ENCODE results near the gene CYP27B1. TPM values are rescaled to one million over a fixed set of nuclear protein-coding genes. Genes with fewer than 3 reads are reported as not detected.

Gene CYP27B1
- total and polyA plus RNA-seq, 4 donors = 0.72 to 1.9 (median 1.4) TPM; not detected in 1

DNA sequence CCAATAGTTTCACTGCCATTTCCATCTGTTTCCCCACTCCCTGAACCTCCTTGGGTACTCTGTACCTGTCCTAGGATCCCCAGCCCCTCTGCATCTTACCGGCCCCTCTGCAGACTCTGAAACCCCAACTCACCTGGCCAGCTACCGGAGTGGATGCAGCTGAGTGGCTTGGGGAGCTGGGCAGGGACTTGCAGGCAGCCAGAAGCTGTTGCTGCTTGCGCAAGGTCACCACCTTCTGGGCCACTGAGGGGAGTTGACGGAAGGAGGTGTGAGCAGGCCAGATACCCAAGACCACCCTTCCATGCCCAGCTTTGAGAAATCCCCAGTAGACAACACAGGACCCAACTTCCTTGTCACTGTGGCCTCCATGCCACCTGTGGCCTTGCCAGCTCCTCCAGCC lies 34.6 kb downstream of the CYP27B1 start:
- Histone ChIP-seq H3K36me3 (ENCODE audit: control insufficient read depth, insufficient read depth, low read length) (peaks cover 64% of the 10 kb centered on the region), H3K4me1 (ENCODE audit: control insufficient read depth, insufficient read depth, low read length) (peaks cover 27% of the 10 kb centered on the region), H3K9me3 (ENCODE audit: control insufficient read depth, insufficient read depth, low read length) (no peaks in the 10 kb centered on the region), H3K27ac (ENCODE audit: low read depth, low read length) (no peak overlapping the region), H3K27me3 (ENCODE audit: control insufficient read depth, insufficient read depth, low read length) (peaks cover 56% of the 10 kb centered on the region), H3K4me3 (ENCODE audit: low read depth, low read length) (no peak overlapping the region)
- 67% methylated on average over 4 of the region's 4 CpGs for WGBS (ENCODE audit: insufficient coverage)
- no peak for DNase-seq (ENCODE audit: low read depth in 4 of 6, low spot score in 6 of 6)

DNA sequence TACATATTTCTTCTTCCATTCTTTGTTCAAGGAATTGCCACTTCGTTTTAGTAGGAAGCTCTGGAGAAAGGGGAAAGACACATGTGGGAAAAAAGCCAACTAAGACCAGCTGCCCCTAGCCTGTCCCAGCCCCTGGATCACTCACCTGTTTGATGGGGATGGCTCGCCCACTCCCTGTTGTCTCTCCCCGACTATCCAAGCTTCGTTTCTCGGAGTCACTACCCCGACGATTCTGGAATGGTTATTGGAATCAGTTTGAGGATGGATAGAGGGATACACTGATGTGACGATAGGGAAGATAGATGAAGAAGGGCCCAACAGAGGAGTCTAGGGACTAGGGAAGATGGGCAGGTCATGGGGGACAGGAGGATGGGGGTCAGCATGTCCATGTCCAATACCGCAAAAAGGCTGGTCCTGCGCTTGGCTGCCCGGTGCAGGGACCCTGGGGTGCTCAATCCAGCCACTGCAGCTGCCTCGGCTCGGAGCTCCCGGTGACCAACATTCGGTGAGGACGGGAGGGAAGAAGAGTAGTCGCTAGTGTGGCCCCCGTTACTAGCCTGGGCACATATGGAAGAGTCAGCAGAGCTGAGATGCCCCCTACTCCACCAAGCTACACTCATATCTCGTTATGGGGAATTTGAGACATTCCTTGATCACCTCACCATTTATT lies 35.3 kb downstream of the CYP27B1 start:
- Histone ChIP-seq H3K27me3 (ENCODE audit: control insufficient read depth, insufficient read depth, low read length) (peaks cover 55% of the 10 kb centered on the region), H3K9me3 (ENCODE audit: control insufficient read depth, insufficient read depth, low read length) (no peaks in the 10 kb centered on the region), H3K4me1 (ENCODE audit: control insufficient read depth, insufficient read depth, low read length) (peaks cover 27% of the 10 kb centered on the region), H3K27ac (ENCODE audit: low read depth, low read length) (no peak overlapping the region), H3K36me3 (ENCODE audit: control insufficient read depth, insufficient read depth, low read length) (peaks cover 66% of the 10 kb centered on the region), H3K4me3 (ENCODE audit: low read depth, low read length) (no peak overlapping the region)
- whole genome bisulfite sequencing (ENCODE audit: insufficient coverage) = 74% methylated on average over 12 of the region's 19 CpGs
- DNase-seq (ENCODE audit: low read depth in 4 of 6, low spot score in 6 of 6) = no peak

DNA sequence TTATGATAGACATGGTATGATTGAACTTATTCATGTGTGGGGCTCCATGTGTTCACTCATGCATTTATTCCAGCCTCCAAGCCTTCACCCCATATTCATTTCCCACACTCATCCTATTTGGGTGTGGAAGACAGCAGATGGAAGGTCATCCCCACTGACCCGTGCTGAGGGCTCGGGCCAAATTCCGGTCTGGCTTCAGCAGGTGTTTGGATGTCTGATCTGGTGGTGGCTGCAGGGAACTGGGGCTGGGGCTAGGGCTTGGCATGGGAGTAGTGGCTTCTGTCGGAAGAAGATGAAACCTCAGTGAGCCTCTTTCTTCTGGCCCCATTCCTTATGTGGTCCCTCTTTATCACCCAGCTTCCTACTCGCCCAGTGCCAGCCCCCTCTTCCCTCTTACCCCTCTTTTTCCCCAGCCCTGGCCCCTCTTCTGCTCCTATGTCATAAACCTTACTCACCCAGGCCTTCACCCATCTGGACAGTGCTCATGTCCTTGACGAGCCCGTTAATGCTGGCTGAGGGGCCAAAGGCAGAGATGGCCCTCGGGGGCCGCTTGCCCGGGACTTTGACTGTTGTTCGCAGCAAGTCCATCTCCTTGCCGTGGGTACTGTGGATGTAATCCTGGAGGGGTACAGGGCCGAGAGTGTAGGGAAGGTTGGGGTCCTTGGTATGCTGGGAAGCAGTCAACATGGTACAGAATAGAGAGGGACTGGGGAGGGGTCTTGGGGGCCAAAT lies 36.4 kb downstream of the CYP27B1 start:
- Histone ChIP-seq H3K27me3 (ENCODE audit: control insufficient read depth, insufficient read depth, low read length) (peaks cover 52% of the 10 kb centered on the region), H3K36me3 (ENCODE audit: control insufficient read depth, insufficient read depth, low read length) (peaks cover 72% of the 10 kb centered on the region), H3K27ac (ENCODE audit: low read depth, low read length) (no peak overlapping the region), H3K4me3 (ENCODE audit: low read depth, low read length) (no peak overlapping the region), H3K4me1 (ENCODE audit: control insufficient read depth, insufficient read depth, low read length) (peaks cover 26% of the 10 kb centered on the region), H3K9me3 (ENCODE audit: control insufficient read depth, insufficient read depth, low read length) (no peaks in the 10 kb centered on the region)
- WGBS (ENCODE audit: insufficient coverage) = 74% methylated on average over 7 of the region's 13 CpGs
- DNase-seq (ENCODE audit: low read depth in 4 of 6, low spot score in 6 of 6) = no peak

DNA sequence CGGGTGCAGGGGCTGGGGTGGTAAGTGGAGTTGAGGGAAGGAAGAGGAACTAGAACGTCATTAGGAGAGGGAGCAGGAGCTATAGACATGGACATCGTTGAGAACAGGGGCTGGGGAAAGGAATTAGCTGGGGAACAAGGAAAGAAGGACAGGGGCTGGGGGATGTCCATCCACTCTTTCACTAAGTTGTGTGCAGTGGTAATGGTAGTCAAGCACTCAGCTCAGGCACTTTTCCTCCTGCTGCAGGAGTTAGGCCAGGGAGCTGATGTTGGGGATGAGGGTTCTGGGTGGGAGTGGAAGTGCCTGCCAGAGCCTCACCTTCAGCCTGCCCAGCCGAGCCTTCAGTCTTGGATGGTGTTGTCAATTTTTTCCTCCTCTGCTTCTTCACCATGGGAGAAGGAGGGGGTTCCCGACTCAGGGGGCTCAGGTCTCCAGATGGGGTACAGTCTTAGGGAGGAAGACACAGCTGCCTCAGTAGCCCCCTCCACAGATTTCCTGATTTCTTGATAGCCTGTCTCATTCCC lies 37.5 kb downstream of the CYP27B1 start:
- Histone ChIP-seq H3K4me1 (ENCODE audit: control insufficient read depth, insufficient read depth, low read length) (peaks cover 24% of the 10 kb centered on the region), H3K4me3 (ENCODE audit: low read depth, low read length) (no peak overlapping the region), H3K27me3 (ENCODE audit: control insufficient read depth, insufficient read depth, low read length) (peaks cover 48% of the 10 kb centered on the region), H3K27ac (ENCODE audit: low read depth, low read length) (no peak overlapping the region), H3K36me3 (ENCODE audit: control insufficient read depth, insufficient read depth, low read length) (peaks cover 75% of the 10 kb centered on the region), H3K9me3 (ENCODE audit: control insufficient read depth, insufficient read depth, low read length) (no peaks in the 10 kb centered on the region)
- no peak for DNase-seq (ENCODE audit: low read depth in 4 of 6, low spot score in 6 of 6)
- WGBS (ENCODE audit: insufficient coverage) = 30% methylated on average over 3 of the region's 5 CpGs

DNA sequence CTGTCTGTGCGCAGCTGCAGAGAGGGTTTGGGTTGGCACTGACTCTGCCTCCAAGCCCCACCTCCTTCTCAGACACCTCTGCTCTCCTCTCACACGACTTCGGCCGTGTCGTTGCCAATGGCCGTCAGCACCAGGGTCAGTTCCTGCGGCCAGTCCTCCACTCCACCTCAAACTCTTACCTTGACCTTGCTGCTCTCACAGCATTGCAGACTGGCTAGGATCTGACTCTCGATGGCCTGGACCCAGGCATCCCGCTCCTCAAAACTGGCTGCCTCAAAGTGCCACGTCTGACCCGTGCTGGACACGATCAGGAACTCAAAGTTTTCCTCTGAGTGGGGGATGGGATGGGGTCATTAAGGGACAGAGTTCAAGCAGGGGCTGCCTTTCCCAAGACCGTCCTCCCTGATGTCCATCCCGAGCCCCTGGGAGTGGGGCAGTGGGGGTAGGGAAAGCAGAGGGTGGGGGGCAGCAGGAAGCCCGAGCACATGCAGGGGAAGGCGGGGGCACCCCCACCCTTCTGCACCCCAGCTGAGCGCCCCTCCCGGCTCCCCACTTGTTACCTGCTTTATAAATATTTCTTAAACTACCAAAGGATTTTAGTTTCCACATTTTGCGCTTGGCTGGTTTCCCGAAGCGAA lies 39.0 kb downstream of the CYP27B1 start:
- no peak overlapping the region for H3K27ac ChIP-seq (ENCODE audit: low read depth, low read length)
- peak in 1 of 6 donors; percentile 16 for DNase-seq (ENCODE audit: low read depth in 4 of 6, low spot score in 6 of 6)

DNA sequence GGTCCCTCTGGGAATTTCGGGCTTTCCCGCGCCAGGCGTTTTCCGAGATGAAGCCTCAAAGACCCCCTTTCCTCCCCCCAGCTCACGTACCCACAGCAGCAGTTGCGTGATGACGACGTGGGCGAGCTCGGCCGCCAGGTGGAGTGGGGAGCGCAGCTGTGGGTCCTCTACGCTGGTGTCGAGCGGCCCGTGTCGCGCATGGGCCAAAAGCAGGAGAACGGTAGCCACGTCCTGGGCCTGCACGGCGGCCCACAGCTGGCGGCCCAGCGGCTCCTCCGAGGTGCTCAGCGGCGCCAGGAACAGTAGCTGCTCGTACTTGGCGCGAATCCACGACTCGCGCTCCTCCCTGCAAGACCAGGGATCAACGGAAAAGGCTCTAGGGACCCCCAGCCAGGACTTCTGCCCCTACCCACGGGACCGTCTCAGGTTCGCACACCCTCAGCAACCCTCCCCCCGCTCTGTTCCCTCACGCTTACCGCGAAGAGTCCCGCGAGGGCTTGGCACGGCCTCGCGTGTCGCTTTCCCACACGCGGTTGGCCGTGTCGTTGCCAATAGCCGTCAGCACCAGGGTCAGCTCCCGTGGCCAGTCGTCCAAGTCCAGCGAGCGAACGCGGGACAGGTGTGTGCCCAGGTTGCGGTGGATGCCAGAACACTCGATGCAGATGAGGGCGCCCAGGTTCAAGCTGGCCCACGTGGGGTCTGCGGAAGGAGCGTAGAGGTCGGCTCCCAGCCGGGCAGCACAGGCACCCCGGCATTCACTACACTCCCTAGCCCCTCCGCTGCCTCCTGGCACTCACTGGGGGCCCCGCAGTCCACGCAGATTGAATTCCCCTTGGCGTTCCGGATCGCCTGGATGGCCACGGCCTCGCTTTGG lies 39.8 kb downstream of the CYP27B1 start:
- Histone ChIP-seq H3K27me3 (ENCODE audit: control insufficient read depth, insufficient read depth, low read length) (peaks cover 29% of the 10 kb centered on the region), H3K36me3 (ENCODE audit: control insufficient read depth, insufficient read depth, low read length) (peaks cover 53% of the 10 kb centered on the region), H3K4me3 (ENCODE audit: low read depth, low read length) (peak overlapping the region; percentile 44), H3K4me1 (ENCODE audit: control insufficient read depth, insufficient read depth, low read length) (peaks cover 24% of the 10 kb centered on the region), H3K9me3 (ENCODE audit: control insufficient read depth, insufficient read depth, low read length) (no peaks in the 10 kb centered on the region), H3K27ac (ENCODE audit: low read depth, low read length) (no peak overlapping the region)
- DNase-seq (ENCODE audit: low read depth in 4 of 6, low spot score in 6 of 6) = peak in 2 of 6 donors; percentile 17 to 92
- 12% methylated on average over 76 of the region's 76 CpGs for WGBS (ENCODE audit: insufficient coverage)

More for the DNA sequence above, 39.0 kb downstream of the CYP27B1 start:
- peaks cover 33% of the 10 kb centered on the region for H3K27me3 ChIP-seq (ENCODE audit: control insufficient read depth, insufficient read depth, low read length)
- no peak overlapping the region for H3K4me3 ChIP-seq (ENCODE audit: low read depth, low read length)
- peaks cover 24% of the 10 kb centered on the region for H3K4me1 ChIP-seq (ENCODE audit: control insufficient read depth, insufficient read depth, low read length)
- H3K9me3 ChIP-seq (ENCODE audit: control insufficient read depth, insufficient read depth, low read length) = no peaks in the 10 kb centered on the region
- peaks cover 60% of the 10 kb centered on the region for H3K36me3 ChIP-seq (ENCODE audit: control insufficient read depth, insufficient read depth, low read length)
- 34% methylated on average over 16 of the region's 21 CpGs for WGBS (ENCODE audit: insufficient coverage)

DNA sequence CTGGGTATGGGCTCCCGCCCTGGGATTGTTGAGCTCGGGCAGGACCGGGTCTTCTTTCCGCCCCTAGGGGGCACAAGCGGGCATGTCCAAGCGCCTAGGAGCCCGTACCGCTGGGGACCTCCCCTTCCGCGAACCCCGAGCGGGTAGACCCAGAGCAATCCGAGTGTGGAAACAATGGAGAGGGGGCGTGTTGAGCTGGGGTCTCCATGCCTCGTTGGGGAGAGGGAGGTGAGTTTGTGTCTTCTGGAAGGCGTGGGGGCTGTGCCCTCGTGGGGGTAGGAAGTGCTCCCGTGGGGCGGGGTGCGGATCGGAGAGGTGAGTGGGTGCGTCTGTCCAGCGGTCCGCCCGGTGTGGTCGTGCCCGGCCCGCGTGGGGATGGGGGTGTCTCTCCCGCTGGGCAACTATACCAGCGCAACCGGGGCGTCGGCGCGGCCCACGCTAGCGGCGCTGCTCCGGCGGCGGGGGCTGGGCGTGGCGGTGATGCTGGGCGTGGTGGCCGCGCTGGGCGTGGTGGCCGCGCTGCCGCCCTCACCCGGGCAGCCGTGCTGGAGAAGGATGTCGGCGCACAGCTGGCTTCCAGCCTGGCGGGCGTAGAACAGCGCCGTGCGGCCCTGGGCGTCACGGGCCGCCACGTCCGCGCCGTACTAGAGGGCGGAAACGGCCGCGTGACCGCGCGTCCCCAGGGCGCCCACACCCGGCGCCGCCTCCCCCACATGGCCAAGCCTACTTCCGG lies 40.6 kb downstream of the CYP27B1 start:
- Histone ChIP-seq H3K36me3 (ENCODE audit: control insufficient read depth, insufficient read depth, low read length) (peaks cover 56% of the 10 kb centered on the region), H3K27ac (ENCODE audit: low read depth, low read length) (no peak overlapping the region), H3K27me3 (ENCODE audit: control insufficient read depth, insufficient read depth, low read length) (peaks cover 29% of the 10 kb centered on the region), H3K4me3 (ENCODE audit: low read depth, low read length) (peak overlapping the region; percentile 64), H3K4me1 (ENCODE audit: control insufficient read depth, insufficient read depth, low read length) (peaks cover 24% of the 10 kb centered on the region), H3K9me3 (ENCODE audit: control insufficient read depth, insufficient read depth, low read length) (no peaks in the 10 kb centered on the region)
- peak in 2 of 6 donors; percentile 80 to 91 for DNase-seq (ENCODE audit: low read depth in 4 of 6, low spot score in 6 of 6)
- WGBS (ENCODE audit: insufficient coverage) = 4% methylated on average over 77 of the region's 79 CpGs

DNA sequence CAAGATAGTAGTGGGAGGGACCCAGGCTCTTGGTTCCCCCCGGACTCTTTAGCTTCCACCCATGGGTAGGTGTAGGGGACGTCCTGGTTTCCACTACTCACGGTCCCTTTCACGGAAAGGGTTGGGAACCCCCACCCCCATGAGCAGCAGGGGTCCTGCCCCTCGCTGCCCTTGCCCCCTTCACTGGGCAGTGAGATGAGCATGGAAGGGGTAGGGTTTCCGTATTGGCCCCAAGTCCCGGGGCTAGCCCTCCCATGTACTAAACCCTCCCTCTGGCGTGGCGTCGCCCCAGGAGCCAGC lies 41.1 kb downstream of the CYP27B1 start:
- Histone ChIP-seq H3K4me1 (ENCODE audit: control insufficient read depth, insufficient read depth, low read length) (peaks cover 24% of the 10 kb centered on the region), H3K9me3 (ENCODE audit: control insufficient read depth, insufficient read depth, low read length) (no peaks in the 10 kb centered on the region), H3K4me3 (ENCODE audit: low read depth, low read length) (peak overlapping the region; percentile 64), H3K27me3 (ENCODE audit: control insufficient read depth, insufficient read depth, low read length) (peaks cover 29% of the 10 kb centered on the region), H3K36me3 (ENCODE audit: control insufficient read depth, insufficient read depth, low read length) (peaks cover 55% of the 10 kb centered on the region), H3K27ac (ENCODE audit: low read depth, low read length) (no peak overlapping the region)
- no peak for DNase-seq (ENCODE audit: low read depth in 4 of 6, low spot score in 6 of 6)
- WGBS (ENCODE audit: insufficient coverage) = 10% methylated on average over 4 of the region's 10 CpGs
